Gastroesophageal sphincter (tissue), 4 donors: ENCODE results near the gene KCNG4. TPM values are rescaled to one million over a fixed set of nuclear protein-coding genes. Genes with fewer than 3 reads are reported as not detected.

Experiments
- ATAC-seq: fragments of 150-250 bp; one replicate; pipeline ENCODE4 v1.9.1; 2016; ENCODE audit warnings: mild to moderate bottlenecking, moderate library complexity
- H3K27ac ChIP-seq, 4 donors: fragments of 200-600 bp; sonication (generic) in 3 of 4; 1 replicate in 3 of 4; 2 replicates in 1 of 4; pipeline ENCODE4 v1.5.1; 2016 to 2019
- H3K27me3 ChIP-seq: fragments of 200-600 bp; sonication (generic); one replicate; pipeline ENCODE4 v1.5.1; 2019
- H3K36me3 ChIP-seq, 2 donors: fragments of 200-600 bp; sonication (generic); one replicate each; pipeline ENCODE4 v1.5.1; 2019; ENCODE audit warnings: control low read depth in 1 of 2
- H3K4me1 ChIP-seq, 3 donors: fragments of 200-600 bp; sonication (generic); 1 replicate in 2 of 3; 2 replicates in 1 of 3; pipeline ENCODE4 v1.5.1; 2016 to 2019; ENCODE audit warnings: control low read depth in 2 of 3
- H3K4me3 ChIP-seq, 2 donors: fragments of 200-600 bp; sonication (generic); one replicate each; pipeline ENCODE4 v1.5.1; 2019; ENCODE audit warnings: mild to moderate bottlenecking in 1 of 2, moderate library complexity in 1 of 2
- H3K9me3 ChIP-seq, 3 donors: fragments of 200-600 bp; sonication (generic); one replicate each; pipeline ENCODE4 v1.5.1; 2017 to 2019; ENCODE audit warnings: control low read depth in 2 of 3
- EP300 ChIP-seq: sonication (generic); formaldehyde crosslinking; IDR thresholded peaks from one replicate; pipeline ENCODE4 v1.6.1; 2017; ENCODE audit warnings: antibody characterized with exemption, mild to moderate bottlenecking
- POLR2A ChIP-seq, 2 donors: fragments of 450-650 bp; IDR thresholded peaks; one replicate each; pipeline ENCODE4 v1.6.1; 2017; ENCODE audit warnings: antibody characterized with exemption in 2 of 2, mild to moderate bottlenecking in 2 of 2, moderate library complexity in 1 of 2
- POLR2AphosphoS5 ChIP-seq: sonication (generic); formaldehyde crosslinking; IDR thresholded peaks from one replicate; pipeline ENCODE4 v1.6.1; 2017; ENCODE audit warnings: antibody characterized with exemption
- WGBS, 2 donors: methylation state at CpG; one replicate each; pipeline ENCODE4 v1.1.5; 2018; ENCODE audit warnings: low coverage in 1 of 2; 5-methylcytosine and 5-hydroxymethylcytosine counted together
- total RNA-seq, 4 donors: library from RNA; depleted of rRNA; stranded (reverse); fragments of >200 nt; gene quantifications; one replicate each; pipeline ENCODE4 v1.1.0, GENCODE V29; 2016
- TF ChIP-seq, protein P1 (sequence below), 4 experiments: fragments of 200-600 bp in 2 of 4; fragments of 450-650 bp in 2 of 4; sonication (generic) in 1 of 4; IDR thresholded peaks; one replicate each; pipeline ENCODE4 v1.5.1; 2017 to 2019; ENCODE audit warnings: antibody characterized with exemption in 4 of 4, mild to moderate bottlenecking in 2 of 4, moderate library complexity in 2 of 4

KCNG4 gene
- total RNA-seq, 4 donors from 2014 or later, result not detected

DNA sequence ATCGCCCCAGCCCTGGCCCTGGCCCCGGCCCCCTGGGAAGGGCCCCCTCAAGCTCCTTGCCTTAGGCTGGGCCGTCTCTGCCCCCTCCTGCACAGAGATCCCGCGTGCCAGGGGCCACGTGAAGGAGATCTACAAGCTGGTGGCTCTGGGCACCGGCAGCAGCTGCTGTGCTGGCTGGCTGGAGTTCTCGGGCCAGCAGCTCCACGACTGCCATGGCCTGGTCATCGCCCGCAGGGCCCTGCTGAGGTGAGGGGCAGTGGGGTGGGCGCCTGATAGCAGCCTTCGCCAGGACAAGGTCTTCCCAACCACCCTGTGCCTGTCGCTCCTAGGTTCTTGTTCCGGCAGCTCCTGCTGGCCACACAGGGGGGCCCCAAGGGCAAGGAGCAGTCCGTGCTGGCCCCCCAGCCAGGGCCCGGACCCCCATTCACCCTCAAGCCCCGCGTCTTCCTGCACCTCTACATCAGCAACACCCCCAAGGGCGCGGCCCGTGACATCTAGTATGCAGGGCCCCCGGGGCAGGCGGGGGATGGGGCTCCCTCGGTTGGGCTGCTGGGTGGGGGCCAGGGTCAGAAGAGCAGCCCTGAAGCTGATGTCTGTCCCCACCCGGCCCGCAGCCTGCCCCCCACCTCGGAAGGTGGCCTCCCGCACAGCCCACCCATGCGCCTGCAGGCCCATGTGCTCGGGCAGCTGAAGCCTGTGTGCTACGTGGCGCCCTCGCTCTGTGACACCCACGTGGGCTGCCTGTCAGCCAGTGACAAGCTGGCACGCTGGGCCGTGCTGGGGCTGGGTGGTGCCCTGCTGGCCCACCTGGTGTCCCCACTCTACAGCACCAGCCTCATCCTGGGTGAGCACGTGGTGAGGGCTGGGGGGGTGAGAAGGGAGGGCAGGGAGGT lies 44.4 kb downstream of the KCNG4 start:
- no peak overlapping the region for H3K4me3 ChIP-seq
- TF ChIP-seq EP300, result no peak
- TF ChIP-seq POLR2AphosphoS5, result no peak
- no peak for TF ChIP-seq POLR2A (IDR thresholded peaks at IDR 0.05)
- TF ChIP-seq, protein P1, sequence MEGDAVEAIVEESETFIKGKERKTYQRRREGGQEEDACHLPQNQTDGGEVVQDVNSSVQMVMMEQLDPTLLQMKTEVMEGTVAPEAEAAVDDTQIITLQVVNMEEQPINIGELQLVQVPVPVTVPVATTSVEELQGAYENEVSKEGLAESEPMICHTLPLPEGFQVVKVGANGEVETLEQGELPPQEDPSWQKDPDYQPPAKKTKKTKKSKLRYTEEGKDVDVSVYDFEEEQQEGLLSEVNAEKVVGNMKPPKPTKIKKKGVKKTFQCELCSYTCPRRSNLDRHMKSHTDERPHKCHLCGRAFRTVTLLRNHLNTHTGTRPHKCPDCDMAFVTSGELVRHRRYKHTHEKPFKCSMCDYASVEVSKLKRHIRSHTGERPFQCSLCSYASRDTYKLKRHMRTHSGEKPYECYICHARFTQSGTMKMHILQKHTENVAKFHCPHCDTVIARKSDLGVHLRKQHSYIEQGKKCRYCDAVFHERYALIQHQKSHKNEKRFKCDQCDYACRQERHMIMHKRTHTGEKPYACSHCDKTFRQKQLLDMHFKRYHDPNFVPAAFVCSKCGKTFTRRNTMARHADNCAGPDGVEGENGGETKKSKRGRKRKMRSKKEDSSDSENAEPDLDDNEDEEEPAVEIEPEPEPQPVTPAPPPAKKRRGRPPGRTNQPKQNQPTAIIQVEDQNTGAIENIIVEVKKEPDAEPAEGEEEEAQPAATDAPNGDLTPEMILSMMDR (IDR thresholded peaks at IDR 0.05), result no peak

DNA sequence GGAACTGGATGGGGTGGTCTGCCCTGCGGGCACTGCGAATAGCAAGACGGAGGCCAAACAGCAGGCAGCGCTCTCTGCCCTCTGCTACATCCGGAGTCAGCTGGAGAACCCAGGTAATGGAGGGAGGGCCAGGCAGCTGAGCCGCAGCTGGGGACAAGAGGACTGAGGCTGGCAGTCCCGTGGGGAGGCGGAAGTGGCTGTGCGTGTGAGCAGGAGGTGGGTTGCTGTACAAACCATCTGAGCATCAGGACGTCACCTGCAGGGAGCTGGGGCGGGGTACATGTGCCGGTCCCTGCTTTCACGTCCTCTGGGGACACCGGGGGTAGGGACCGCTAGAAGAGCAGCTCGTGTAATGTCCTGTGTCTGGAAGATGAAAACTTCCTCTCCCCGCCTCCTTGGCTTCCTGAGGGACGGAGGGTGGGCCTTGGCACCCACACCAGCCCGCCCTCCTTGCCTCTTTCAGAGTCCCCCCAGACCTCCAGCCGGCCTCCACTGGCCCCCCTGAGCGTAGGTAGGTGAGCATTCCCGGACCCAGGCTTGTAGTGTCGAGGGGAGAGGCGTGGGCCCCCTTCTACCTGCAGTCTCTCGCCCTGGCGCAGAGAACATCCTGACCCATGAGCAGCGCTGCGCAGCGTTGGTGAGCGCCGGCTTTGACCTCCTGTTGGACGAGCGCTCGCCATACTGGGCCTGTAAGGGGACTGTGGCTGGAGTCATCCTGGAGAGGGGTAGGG lies 45.2 kb downstream of the KCNG4 start:
- WGBS, 2 donors, result 63% methylated on average over 10 of the region's 34 CpGs; no CpG with 5 or more reads in 1 of the 2 donors
- no peaks in the 10 kb centered on the region for H3K9me3 ChIP-seq
- H3K4me3 ChIP-seq, result no peak overlapping the region
- no peaks in the 10 kb centered on the region for H3K4me1 ChIP-seq
- H3K27me3 ChIP-seq, result peaks cover 34% of the 10 kb centered on the region
- TF ChIP-seq, protein P1 (IDR thresholded peaks at IDR 0.05), result no peak
- TF ChIP-seq POLR2A (IDR thresholded peaks at IDR 0.05) (no peak), POLR2AphosphoS5 (no peak), EP300 (no peak)
- no peak for ATAC-seq
- no peaks in the 10 kb centered on the region for H3K36me3 ChIP-seq
- H3K27ac ChIP-seq, result no peak overlapping the region

More for the DNA sequence above, 44.4 kb downstream of the KCNG4 start:
- no CpG with 5 or more reads among the region's 38 CpGs for WGBS, 2 donors
- Histone ChIP-seq H3K36me3 (no peaks in the 10 kb centered on the region), H3K9me3 (no peaks in the 10 kb centered on the region), H3K4me1 (no peaks in the 10 kb centered on the region), H3K27ac (no peak overlapping the region), H3K27me3 (peaks cover 34% of the 10 kb centered on the region)
- ATAC-seq, result no peak

DNA sequence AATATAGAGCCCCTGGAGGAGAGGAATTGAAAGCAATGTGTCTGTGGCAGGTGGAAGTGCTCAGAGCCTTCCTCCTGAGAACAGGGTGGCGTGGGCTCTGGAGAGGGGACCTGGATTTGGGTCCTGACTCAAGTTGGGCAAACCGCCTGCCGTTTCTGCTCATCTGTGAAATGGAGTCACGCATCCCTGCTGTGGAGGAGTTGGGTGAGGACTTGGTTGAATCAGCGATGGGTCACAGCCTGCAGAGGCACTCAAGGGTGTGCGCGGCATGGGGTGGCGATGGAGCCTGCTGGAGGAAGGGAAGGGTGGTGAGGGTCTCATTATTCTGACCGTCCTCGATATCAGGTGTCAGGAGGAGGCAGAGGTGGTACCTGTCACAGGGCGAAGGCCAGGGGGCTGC lies 45.8 kb downstream of the KCNG4 start:
- H3K4me3 ChIP-seq, result no peak overlapping the region
- no peaks in the 10 kb centered on the region for H3K9me3 ChIP-seq
- TF ChIP-seq POLR2A (IDR thresholded peaks at IDR 0.05) (no peak), POLR2AphosphoS5 (no peak), EP300 (no peak)
- TF ChIP-seq, protein P1 (IDR thresholded peaks at IDR 0.05), result no peak
- peaks cover 34% of the 10 kb centered on the region for H3K27me3 ChIP-seq
- no peaks in the 10 kb centered on the region for H3K36me3 ChIP-seq
- no peaks in the 10 kb centered on the region for H3K4me1 ChIP-seq
- H3K27ac ChIP-seq, result no peak overlapping the region
- no peak for ATAC-seq
- 76 to 89% methylated on average over 6 to 7 of the region's 11 CpGs for WGBS, 2 donors

DNA sequence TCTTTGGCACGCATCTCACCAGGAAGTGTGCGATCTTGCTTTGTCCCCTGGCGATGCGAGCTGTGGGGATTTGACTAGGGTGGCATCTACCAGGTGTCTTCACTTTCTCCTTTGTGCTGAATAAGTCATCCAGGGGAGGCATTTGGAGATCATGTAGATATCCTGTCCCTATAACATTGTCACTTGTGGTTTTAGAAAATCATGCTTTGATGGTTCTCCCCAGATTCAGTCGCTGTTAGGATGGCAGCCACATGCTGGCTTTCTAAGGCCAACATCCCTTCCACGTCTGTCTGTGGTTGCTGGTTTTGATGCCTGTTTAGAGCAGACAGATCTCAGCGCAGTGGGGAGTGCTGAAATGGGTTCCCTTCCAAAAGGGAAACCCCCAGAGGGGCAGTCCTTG lies 46.3 kb downstream of the KCNG4 start:
- H3K27ac ChIP-seq, result no peak overlapping the region
- 90 to 92% methylated on average over 4 to 7 of the region's 7 CpGs for WGBS, 2 donors
- H3K36me3 ChIP-seq, result no peaks in the 10 kb centered on the region
- H3K4me3 ChIP-seq, result no peak overlapping the region
- TF ChIP-seq POLR2AphosphoS5 (no peak), EP300 (no peak)
- TF ChIP-seq, protein P1 (IDR thresholded peaks at IDR 0.05), result no peak
- no peak for ATAC-seq
- H3K9me3 ChIP-seq, result no peaks in the 10 kb centered on the region
- no peaks in the 10 kb centered on the region for H3K4me1 ChIP-seq
- peaks cover 34% of the 10 kb centered on the region for H3K27me3 ChIP-seq
